ENCODE data around the gene PVALEF. TPM values are rescaled to one million over a fixed set of nuclear protein-coding genes. Genes with fewer than 3 reads are reported as not detected.
A peak's percentile ranks its signal among the peaks of the same experiment; 100 is the strongest.

Gene PVALEF
- total and polyA plus RNA-seq, 2 of the 13 experiments (the other 11 are each of a cell fraction or from before 2014, with no cell fraction given) = 0.18 TPM

DNA sequence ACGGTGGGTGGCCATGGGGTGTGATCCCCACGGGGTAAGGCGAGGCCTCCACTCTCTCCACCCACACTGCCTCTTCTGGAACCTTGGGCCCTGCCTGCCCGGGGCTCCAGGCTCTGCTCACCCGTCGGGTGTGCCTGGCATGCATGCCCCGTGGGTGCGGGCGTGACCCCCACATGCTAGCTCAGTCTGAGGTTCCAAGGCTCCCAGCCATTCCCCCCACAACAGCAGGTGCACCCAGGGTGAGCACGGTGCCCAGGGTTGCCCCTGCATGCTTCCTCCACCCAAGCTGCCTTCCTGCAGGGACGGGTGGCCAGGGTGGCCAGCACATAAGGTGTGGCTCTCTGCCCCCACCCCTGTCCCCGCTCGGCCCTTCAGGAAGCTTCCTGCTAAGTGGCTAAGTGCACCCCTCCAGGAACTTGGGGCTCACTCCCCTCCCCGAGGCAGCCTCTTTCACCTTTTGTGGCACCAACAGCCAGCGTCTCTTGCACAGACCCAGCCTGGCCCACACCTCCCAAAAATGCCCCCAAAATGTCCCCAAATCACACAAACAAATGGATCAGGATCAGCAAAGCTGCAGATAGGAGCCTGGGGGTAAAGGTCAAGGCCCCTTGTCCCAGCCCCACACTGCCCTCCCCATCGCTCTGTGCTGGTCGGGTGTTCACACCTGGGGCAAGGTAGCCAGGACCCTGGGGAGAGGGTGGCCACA is 21.4 kb upstream of the PVALEF start (continued):
- TF ChIP-seq, protein P1, sequence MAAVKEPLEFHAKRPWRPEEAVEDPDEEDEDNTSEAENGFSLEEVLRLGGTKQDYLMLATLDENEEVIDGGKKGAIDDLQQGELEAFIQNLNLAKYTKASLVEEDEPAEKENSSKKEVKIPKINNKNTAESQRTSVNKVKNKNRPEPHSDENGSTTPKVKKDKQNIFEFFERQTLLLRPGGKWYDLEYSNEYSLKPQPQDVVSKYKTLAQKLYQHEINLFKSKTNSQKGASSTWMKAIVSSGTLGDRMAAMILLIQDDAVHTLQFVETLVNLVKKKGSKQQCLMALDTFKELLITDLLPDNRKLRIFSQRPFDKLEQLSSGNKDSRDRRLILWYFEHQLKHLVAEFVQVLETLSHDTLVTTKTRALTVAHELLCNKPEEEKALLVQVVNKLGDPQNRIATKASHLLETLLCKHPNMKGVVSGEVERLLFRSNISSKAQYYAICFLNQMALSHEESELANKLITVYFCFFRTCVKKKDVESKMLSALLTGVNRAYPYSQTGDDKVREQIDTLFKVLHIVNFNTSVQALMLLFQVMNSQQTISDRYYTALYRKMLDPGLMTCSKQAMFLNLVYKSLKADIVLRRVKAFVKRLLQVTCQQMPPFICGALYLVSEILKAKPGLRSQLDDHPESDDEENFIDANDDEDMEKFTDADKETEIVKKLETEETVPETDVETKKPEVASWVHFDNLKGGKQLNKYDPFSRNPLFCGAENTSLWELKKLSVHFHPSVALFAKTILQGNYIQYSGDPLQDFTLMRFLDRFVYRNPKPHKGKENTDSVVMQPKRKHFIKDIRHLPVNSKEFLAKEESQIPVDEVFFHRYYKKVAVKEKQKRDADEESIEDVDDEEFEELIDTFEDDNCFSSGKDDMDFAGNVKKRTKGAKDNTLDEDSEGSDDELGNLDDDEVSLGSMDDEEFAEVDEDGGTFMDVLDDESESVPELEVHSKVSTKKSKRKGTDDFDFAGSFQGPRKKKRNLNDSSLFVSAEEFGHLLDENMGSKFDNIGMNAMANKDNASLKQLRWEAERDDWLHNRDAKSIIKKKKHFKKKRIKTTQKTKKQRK (IDR thresholded peaks at IDR 0.05; ENCODE audit: low read length) = no peak
- 0 out of 2 replicates have a peak, but pooled peaks have one; percentile 49 for TF ChIP-seq DNMT1 (CRISPR knock-in tag; IDR thresholded peaks at IDR 0.05)
- TF ChIP-seq, protein P2, sequence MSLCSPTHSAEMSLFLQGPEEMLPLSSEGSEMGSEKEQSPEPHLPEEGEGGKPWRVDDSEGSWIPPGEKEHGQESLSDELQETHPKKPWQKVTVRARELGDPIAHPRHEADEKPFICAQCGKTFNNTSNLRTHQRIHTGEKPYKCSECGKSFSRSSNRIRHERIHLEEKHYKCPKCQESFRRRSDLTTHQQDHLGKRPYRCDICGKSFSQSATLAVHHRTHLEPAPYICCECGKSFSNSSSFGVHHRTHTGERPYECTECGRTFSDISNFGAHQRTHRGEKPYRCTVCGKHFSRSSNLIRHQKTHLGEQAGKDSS (CRISPR knock-in tag; IDR thresholded peaks at IDR 0.05; ENCODE audit: borderline replicate concordance, low read depth) = no peak
- no peak for TF ChIP-seq ZNF274 (CRISPR knock-in tag; IDR thresholded peaks at IDR 0.05)
- TF ChIP-seq, protein P3, sequence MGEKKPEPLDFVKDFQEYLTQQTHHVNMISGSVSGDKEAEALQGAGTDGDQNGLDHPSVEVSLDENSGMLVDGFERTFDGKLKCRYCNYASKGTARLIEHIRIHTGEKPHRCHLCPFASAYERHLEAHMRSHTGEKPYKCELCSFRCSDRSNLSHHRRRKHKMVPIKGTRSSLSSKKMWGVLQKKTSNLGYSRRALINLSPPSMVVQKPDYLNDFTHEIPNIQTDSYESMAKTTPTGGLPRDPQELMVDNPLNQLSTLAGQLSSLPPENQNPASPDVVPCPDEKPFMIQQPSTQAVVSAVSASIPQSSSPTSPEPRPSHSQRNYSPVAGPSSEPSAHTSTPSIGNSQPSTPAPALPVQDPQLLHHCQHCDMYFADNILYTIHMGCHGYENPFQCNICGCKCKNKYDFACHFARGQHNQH (CRISPR knock-in tag; IDR thresholded peaks at IDR 0.05) = no peak
- TF ChIP-seq SP140L (CRISPR knock-in tag; IDR thresholded peaks at IDR 0.05; ENCODE audit: borderline replicate concordance) = no peak
- peak; percentile 50 for TF ChIP-seq HNF4A (CRISPR knock-in tag; IDR thresholded peaks at IDR 0.05)
- TF ChIP-seq PCBP2 (optimal IDR thresholded peaks at IDR 0.05; ENCODE audit: low read depth, low read length, poor library complexity, severe bottlenecking) = no peak
- no peak for TF ChIP-seq MED1 (CRISPR knock-in tag; IDR thresholded peaks at IDR 0.05)
- TF ChIP-seq, protein P4, sequence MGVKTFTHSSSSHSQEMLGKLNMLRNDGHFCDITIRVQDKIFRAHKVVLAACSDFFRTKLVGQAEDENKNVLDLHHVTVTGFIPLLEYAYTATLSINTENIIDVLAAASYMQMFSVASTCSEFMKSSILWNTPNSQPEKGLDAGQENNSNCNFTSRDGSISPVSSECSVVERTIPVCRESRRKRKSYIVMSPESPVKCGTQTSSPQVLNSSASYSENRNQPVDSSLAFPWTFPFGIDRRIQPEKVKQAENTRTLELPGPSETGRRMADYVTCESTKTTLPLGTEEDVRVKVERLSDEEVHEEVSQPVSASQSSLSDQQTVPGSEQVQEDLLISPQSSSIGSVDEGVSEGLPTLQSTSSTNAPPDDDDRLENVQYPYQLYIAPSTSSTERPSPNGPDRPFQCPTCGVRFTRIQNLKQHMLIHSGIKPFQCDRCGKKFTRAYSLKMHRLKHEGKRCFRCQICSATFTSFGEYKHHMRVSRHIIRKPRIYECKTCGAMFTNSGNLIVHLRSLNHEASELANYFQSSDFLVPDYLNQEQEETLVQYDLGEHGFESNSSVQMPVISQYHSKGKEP (CRISPR knock-in tag; IDR thresholded peaks at IDR 0.05) = no peak
- TF ChIP-seq, protein P5, sequence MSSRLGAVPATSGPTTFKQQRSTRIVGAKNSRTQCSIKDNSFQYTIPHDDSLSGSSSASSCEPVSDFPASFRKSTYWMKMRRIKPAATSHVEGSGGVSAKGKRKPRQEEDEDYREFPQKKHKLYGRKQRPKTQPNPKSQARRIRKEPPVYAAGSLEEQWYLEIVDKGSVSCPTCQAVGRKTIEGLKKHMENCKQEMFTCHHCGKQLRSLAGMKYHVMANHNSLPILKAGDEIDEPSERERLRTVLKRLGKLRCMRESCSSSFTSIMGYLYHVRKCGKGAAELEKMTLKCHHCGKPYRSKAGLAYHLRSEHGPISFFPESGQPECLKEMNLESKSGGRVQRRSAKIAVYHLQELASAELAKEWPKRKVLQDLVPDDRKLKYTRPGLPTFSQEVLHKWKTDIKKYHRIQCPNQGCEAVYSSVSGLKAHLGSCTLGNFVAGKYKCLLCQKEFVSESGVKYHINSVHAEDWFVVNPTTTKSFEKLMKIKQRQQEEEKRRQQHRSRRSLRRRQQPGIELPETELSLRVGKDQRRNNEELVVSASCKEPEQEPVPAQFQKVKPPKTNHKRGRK (CRISPR knock-in tag; IDR thresholded peaks at IDR 0.05) = no peak
- TF ChIP-seq, protein P6, sequence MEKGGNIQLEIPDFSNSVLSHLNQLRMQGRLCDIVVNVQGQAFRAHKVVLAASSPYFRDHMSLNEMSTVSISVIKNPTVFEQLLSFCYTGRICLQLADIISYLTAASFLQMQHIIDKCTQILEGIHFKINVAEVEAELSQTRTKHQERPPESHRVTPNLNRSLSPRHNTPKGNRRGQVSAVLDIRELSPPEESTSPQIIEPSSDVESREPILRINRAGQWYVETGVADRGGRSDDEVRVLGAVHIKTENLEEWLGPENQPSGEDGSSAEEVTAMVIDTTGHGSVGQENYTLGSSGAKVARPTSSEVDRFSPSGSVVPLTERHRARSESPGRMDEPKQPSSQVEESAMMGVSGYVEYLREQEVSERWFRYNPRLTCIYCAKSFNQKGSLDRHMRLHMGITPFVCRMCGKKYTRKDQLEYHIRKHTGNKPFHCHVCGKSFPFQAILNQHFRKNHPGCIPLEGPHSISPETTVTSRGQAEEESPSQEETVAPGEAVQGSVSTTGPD (CRISPR knock-in tag; IDR thresholded peaks at IDR 0.05) = no peak
- TF ChIP-seq, protein P7, sequence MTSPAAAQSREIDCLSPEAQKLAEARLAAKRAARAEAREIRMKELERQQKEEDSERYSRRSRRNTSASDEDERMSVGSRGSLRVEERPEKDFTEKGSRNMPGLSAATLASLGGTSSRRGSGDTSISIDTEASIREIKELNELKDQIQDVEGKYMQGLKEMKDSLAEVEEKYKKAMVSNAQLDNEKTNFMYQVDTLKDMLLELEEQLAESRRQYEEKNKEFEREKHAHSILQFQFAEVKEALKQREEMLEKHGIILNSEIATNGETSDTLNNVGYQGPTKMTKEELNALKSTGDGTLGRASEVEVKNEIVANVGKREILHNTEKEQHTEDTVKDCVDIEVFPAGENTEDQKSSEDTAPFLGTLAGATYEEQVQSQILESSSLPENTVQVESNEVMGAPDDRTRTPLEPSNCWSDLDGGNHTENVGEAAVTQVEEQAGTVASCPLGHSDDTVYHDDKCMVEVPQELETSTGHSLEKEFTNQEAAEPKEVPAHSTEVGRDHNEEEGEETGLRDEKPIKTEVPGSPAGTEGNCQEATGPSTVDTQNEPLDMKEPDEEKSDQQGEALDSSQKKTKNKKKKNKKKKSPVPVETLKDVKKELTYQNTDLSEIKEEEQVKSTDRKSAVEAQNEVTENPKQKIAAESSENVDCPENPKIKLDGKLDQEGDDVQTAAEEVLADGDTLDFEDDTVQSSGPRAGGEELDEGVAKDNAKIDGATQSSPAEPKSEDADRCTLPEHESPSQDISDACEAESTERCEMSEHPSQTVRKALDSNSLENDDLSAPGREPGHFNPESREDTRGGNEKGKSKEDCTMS (CRISPR knock-in tag; conservative IDR thresholded peaks at IDR 0.05) = no peak
- no peak for TF ChIP-seq ZNF30 (CRISPR knock-in tag; IDR thresholded peaks at IDR 0.05)
- no peak for TF ChIP-seq ZNF577 (CRISPR knock-in tag; IDR thresholded peaks at IDR 0.05; ENCODE audit: borderline replicate concordance, low read depth)
- TF ChIP-seq ZNF768 (CRISPR knock-in tag; IDR thresholded peaks at IDR 0.05) = no peak
